Heart left ventricle (tissue), 16 donors: ENCODE data around the gene SELE. TPM values are rescaled to one million over a fixed set of nuclear protein-coding genes. Genes with fewer than 3 reads are reported as not detected.

ENCODE experiments used
- ATAC-seq, 4 donors: fragments of 200-7000 bp; cut with Tn5 transposase; one replicate each; pipeline ENCODE4 v1.9.1; 2020 to 2022; ENCODE audit warnings: moderate library complexity in 4 of 4, mild to moderate bottlenecking in 3 of 4, moderate number of reproducible peaks in 1 of 4
- DNase-seq, 5 donors: peaks; one replicate each; pipeline ENCODE4 v3.0.0-alpha.2; 2020
- H3K27ac ChIP-seq, 12 donors: fragments of 200-600 bp; sonication (generic) in 4 of 12; one replicate each; pipeline versions ENCODE4 v1.5.0 to v1.8.0; 2016 to 2022; ENCODE audit warnings: mild to moderate bottlenecking in 2 of 12
- H3K27me3 ChIP-seq, 9 donors: fragments of 200-600 bp; sonication (generic) in 2 of 9; one replicate each; pipeline versions ENCODE4 v1.5.1 to v1.8.0; 2016 to 2022; ENCODE audit warnings: mild to moderate bottlenecking in 3 of 9
- H3K36me3 ChIP-seq, 9 donors: fragments of 200-600 bp; sonication (generic) in 2 of 9; one replicate each; pipeline versions ENCODE4 v1.5.0 to v1.8.0; 2018 to 2022; ENCODE audit warnings: mild to moderate bottlenecking in 2 of 9
- H3K4me1 ChIP-seq, 12 donors: fragments of 200-600 bp; sonication (generic) in 4 of 12; one replicate each; pipeline versions ENCODE4 v1.5.0 to v1.8.0; 2016 to 2022; ENCODE audit warnings: mild to moderate bottlenecking in 3 of 12
- H3K4me3 ChIP-seq, 12 donors: fragments of 200-600 bp; sonication (generic) in 4 of 12; one replicate each; pipeline versions ENCODE4 v1.5.0 to v1.8.0; 2017 to 2022; ENCODE audit warnings: mild to moderate bottlenecking in 9 of 12, moderate library complexity in 4 of 12
- H3K9me3 ChIP-seq, 12 donors: fragments of 200-600 bp; sonication (generic) in 4 of 12; one replicate each; pipeline versions ENCODE4 v1.5.0 to v1.8.0; 2016 to 2022; ENCODE audit warnings: mild to moderate bottlenecking in 1 of 12
- POLR2A ChIP-seq, 2 donors: fragments of 450-650 bp; IDR thresholded peaks; one replicate each; pipeline ENCODE4 v1.6.1; 2017; ENCODE audit warnings: antibody characterized with exemption in 2 of 2, mild to moderate bottlenecking in 2 of 2, moderate library complexity in 2 of 2
- WGBS, 4 donors: extraction: QIAGEN DNeasy Blood & Tissue Kit in 2 of 4; methylation state at CpG; one replicate each; pipeline versions ENCODE4 v1.1.5 to v1.1.7; 2013 to 2018; 5-methylcytosine and 5-hydroxymethylcytosine counted together
- intact Hi-C, 10 donors: fragments of 100-400 bp; cut with DNase I; formaldehyde crosslinking; loops; one replicate each; pipeline versions ENCODE4 v1.11.1 to v1.14.2; 2022
- polyA plus RNA-seq, 2 donors: library from polyadenylated mRNA; stranded (reverse); fragments of 200-250 nt; gene quantifications; one replicate each; pipeline ENCODE4 v1.2.3, GENCODE V29; 2013
- total RNA-seq, 9 donors: library from RNA; depleted of rRNA in 2 of 9; stranded (reverse); fragments of >200 nt in 2 of 9; fragmentation: NEBNext Ultra II Directional in 3 of 9; extraction: Animal tissue kit (Norgen Biotek cat#: 25700) in 3 of 9; gene quantifications; one replicate each; pipeline versions ENCODE4 v1.1.0 to v1.2.4, GENCODE V29; 2016 to 2023
- TF ChIP-seq, protein P1 (sequence below), 12 donors: fragments of 200-600 bp; sonication (generic) in 4 of 12; IDR thresholded peaks; one replicate each; pipeline versions ENCODE4 v1.5.0 to v1.8.0; 2018 to 2022; ENCODE audit warnings: antibody characterized with exemption in 12 of 12, mild to moderate bottlenecking in 5 of 12
- donor health status: ischemic (EF 13 %, LVEDD 7.1; RV severe dilation, severe dysfunction).
- donor health status: healthy with polysubstance abuse.
- donor health status: DM: no; HTN: yes; CAD: no.
- donor health status: DM: no; HTN: no; CAD: no.
- donor health status: ischemic (EF 25% LVEDD 6.9; RV normal size, moderate dysfunction).
- donor health status: ischemic (EF 25% LVEDD 5.7; RV mildly dilated, moderate dysfunction).
- donor health status: healthy.
- donor health status: DM: yes; HTN: yes; CAD: no.
- donor health status: ischemic (EF 35%, LVEDD 5.7; RV mildly dilated, moderate dysfunction).
- donor health status: nonischemic (EF 11% LVEDD 7.7; RV severe dilation, severe dysfunction).
- donor health status: DM: yes; HTN: yes; CAD: no.
- donor health status: PGD.
- donor health status: ischemic (EF 29% LVEDD 5.4; RV normal size, mild dysfunction).
- donor health status: nonischemic (EF 23%, LVEDD 6.1; RV moderate dilation, normal function).

The SELE gene
- total and polyA plus RNA-seq, 11 donors: 0.63 to 21.5 (median 2.4) TPM

DNA sequence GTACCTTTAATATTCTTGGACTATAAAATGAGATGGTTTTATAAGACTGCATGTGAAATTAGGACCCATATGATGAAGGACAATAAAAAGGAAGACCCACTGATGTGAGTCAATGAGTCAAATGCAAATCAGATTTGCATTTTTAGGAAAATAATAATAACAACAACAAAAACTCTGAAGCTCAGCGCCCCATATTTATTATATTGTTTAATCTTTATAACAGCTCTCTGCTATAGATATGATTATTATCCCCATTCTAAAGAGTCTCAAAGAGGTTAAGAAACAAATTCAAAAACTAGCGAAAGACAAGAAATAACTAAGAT, 21.6 kb downstream of the SELE start:
- H3K4me1 ChIP-seq: peaks cover 0 to 19% (median 0%) of the 10 kb centered on the region in 12 donors
- peaks cover 0 to 11% (median 0%) of the 10 kb centered on the region in 9 donors for H3K27me3 ChIP-seq
- H3K4me3 ChIP-seq: no peak overlapping the region
- TF ChIP-seq POLR2A (IDR thresholded peaks at IDR 0.05): no peak
- TF ChIP-seq, protein P1, sequence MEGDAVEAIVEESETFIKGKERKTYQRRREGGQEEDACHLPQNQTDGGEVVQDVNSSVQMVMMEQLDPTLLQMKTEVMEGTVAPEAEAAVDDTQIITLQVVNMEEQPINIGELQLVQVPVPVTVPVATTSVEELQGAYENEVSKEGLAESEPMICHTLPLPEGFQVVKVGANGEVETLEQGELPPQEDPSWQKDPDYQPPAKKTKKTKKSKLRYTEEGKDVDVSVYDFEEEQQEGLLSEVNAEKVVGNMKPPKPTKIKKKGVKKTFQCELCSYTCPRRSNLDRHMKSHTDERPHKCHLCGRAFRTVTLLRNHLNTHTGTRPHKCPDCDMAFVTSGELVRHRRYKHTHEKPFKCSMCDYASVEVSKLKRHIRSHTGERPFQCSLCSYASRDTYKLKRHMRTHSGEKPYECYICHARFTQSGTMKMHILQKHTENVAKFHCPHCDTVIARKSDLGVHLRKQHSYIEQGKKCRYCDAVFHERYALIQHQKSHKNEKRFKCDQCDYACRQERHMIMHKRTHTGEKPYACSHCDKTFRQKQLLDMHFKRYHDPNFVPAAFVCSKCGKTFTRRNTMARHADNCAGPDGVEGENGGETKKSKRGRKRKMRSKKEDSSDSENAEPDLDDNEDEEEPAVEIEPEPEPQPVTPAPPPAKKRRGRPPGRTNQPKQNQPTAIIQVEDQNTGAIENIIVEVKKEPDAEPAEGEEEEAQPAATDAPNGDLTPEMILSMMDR (IDR thresholded peaks at IDR 0.05): peak in 1 of 12 donors; percentile 3
- intact Hi-C loops: loop anchor here in 9 of 10 donors (1.0 to 5.0 kb wide), 8 partner anchors 95 to 165 kb away; partner anchors contain the start of gene F5 (in 1 of the 9)
- peaks cover 0 to 25% (median 4%) of the 10 kb centered on the region in 12 donors for H3K9me3 ChIP-seq
- WGBS, 4 donors: 90 to 95% (median 92%) methylated on average over 2 of the region's 2 CpGs
- DNase-seq (no peak), ATAC-seq (no peak)
- no peaks in the 10 kb centered on the region for H3K36me3 ChIP-seq
- no peak overlapping the region for H3K27ac ChIP-seq

DNA sequence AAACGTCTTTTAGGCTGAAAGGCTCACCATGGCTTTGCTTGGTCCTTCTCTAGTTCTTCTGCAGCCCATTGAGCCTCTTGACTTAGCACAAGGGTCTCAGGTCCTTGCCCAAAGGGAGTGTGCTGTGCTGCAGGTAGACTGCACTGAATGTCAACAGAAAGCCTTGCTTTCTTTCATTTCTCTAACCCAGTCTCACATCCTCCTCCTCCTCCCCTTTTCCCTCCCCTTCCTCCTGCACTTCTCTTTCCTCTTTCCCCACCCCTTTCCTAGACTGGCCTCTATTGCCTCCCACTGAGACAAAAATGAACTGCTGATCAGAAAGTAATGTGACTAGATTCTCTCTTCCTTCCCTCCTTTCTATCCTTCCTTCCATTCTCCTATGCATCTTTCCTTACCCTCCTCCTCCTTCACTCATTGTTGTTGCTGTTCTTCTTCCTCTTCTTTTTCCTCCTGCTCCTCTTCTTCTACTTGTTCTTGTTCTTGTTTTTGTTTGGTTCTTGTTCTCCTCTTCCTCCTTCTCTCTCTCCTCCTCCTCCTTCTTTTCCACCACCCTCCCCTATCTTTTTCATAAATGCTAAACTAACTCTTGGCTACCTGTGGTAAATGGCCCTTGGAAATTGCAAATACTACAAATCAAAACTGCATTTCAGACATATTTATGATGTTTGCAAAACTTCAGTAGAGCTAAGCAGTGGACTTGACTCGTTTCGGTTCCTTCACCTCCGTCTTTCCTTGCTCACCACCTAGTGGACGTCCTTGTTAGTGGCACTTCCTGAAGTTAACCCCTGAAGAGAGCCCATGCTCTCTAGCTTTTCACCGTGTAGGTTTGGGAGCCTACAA, 22.2 kb downstream of the SELE start, which contains the start of gene SELL:
Gene SELL (minus strand): TSS at position 152 of the 840 bp plus-strand sequence. CDS start 122 bp downstream, at position 30.
- Histone ChIP-seq H3K27ac (peak within 1 kb of the TSS in 3 of 12 donors; percentile 25 to 55 (median 39)), H3K4me3 (peak within 1 kb of the TSS in 9 of 12 donors; percentile 18 to 52 (median 40)), H3K4me1 (peaks cover 0 to 25% (median 0%) of the 10 kb centered on the region in 12 donors), H3K9me3 (peaks cover 0 to 25% (median 4%) of the 10 kb centered on the region in 12 donors), H3K27me3 (peaks cover 0 to 12% (median 0%) of the 10 kb centered on the region in 9 donors), H3K36me3 (peaks cover 0 to 1% (median 0%) of the 10 kb centered on the region in 9 donors)
- TF ChIP-seq, protein P1 (IDR thresholded peaks at IDR 0.05): peak; percentile 58 to 81 (median 74)
- TF ChIP-seq POLR2A (IDR thresholded peaks at IDR 0.05): no peak
- ATAC-seq (peak; percentile 86 to 96 (median 89)), DNase-seq (peak in 4 of 5 donors; percentile 48 to 59 (median 52))
- intact Hi-C loops: loop anchor here in 9 of 10 donors (1.0 to 5.0 kb wide), 8 partner anchors 96 to 164 kb away; partner anchors contain the start of gene F5 (in 1 of the 9)
- WGBS, 4 donors: 8 to 16% (median 10%) methylated on average over 6 of the region's 6 CpGs

DNA sequence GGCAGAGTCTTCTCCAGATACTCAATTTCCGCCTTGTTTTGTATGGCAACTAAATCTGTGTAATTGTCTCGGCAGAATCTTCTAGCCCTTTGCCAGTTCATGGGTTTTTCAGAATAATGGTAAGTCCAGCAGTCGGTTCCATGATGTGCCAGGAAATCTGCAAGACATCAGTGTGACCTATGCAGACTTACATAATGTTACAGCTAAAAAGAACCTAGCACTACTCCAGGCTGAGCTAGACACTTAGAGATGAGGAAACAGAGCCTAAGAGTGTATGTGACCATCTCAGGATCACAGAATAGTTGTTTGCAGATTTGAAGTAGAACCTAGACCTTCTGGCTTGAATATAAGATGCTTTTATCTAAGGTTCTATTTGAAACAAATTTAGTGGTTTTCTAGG, 25.2 kb downstream of the SELE start:
- 78 to 89% (median 84%) methylated on average over 3 of the region's 3 CpGs for WGBS, 4 donors
- TF ChIP-seq, protein P1 (IDR thresholded peaks at IDR 0.05): no peak
- peaks cover 0 to 19% (median 0%) of the 10 kb centered on the region in 9 donors for H3K27me3 ChIP-seq
- intact Hi-C loops: loop anchor here in 2 of 10 donors (5.0 to 10.0 kb wide), 2 partner anchors 96 to 99 kb away; no protein-coding TSS in a partner anchor
- no peak for DNase-seq
- peaks cover 0 to 9% (median 2%) of the 10 kb centered on the region in 12 donors for H3K9me3 ChIP-seq
- peak overlapping the region in 1 of 12 donors; percentile 48 for H3K4me3 ChIP-seq
- peak overlapping the region in 1 of 12 donors; percentile 34 for H3K27ac ChIP-seq
- H3K36me3 ChIP-seq: peaks cover 0 to 6% (median 0%) of the 10 kb centered on the region in 9 donors
- no peak for ATAC-seq
- H3K4me1 ChIP-seq: peaks cover 0 to 32% (median 0%) of the 10 kb centered on the region in 12 donors
